Breast epithelium (tissue), 3 donors: Measurements from ENCODE around the gene GALNT2.

Experiments
- POLR2A ChIP-seq: fragments of 450-650 bp; IDR thresholded peaks from one replicate; pipeline ENCODE4 v1.6.1; 2016; ENCODE audit warnings: antibody characterized with exemption, mild to moderate bottlenecking, moderate library complexity
- POLR2AphosphoS5 ChIP-seq, 3 donors: sonication (generic); formaldehyde crosslinking; IDR thresholded peaks; one replicate each; pipeline ENCODE4 v1.6.1; 2017; ENCODE audit warnings: antibody characterized with exemption in 3 of 3
- TF ChIP-seq, protein P1 (sequence below), 3 donors: fragments of 450-650 bp; IDR thresholded peaks; one replicate each; pipeline ENCODE4 v1.5.1; 2016 to 2017; ENCODE audit warnings: antibody characterized with exemption in 3 of 3, mild to moderate bottlenecking in 3 of 3, moderate library complexity in 3 of 3

DNA sequence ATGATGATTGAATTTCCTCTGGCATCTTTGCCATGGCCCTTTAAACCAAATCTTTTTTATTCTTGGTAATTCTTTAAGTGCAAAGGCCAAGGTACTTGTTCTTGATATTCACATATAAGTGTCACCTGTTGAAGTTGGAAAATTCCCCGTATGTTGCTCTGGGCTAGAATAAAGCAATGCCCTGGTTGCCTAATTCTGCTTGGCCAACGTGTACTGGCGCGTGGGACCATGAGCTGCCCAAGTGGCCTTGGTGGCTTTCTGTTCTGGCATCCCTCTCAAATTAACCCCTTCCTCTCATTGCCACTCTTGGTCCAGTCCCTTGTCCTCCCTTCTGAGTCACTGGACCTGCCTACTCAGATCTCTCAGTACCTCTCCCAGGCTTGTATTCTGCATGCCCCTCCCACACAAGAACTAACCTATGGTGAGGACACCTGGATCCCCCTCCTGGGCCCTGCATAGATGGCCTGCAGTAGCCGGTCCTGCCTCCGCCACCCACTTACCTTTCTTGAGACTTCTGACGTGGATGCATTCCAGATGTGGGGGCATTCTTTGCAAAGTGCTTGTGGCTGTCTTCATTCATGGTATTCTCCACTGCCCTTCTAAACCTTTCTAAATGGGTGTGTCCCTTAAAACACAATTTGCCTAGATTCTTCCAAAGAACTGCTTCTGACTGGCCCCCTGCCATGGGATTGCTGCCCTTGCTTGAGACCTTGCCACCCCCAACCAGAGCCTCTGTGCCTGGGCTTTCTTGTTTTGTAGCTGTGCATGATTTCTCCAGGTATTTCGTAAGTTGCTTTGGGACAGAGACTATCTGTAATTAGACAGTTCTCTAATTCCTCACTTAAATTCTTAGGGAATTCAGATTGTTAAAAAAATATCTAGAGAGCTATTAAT lies 152.4 kb downstream of the GALNT2 start:
- TF ChIP-seq POLR2A (no peak), POLR2AphosphoS5 (IDR thresholded peaks at IDR 0.05) (no peak)
- TF ChIP-seq, protein P1, sequence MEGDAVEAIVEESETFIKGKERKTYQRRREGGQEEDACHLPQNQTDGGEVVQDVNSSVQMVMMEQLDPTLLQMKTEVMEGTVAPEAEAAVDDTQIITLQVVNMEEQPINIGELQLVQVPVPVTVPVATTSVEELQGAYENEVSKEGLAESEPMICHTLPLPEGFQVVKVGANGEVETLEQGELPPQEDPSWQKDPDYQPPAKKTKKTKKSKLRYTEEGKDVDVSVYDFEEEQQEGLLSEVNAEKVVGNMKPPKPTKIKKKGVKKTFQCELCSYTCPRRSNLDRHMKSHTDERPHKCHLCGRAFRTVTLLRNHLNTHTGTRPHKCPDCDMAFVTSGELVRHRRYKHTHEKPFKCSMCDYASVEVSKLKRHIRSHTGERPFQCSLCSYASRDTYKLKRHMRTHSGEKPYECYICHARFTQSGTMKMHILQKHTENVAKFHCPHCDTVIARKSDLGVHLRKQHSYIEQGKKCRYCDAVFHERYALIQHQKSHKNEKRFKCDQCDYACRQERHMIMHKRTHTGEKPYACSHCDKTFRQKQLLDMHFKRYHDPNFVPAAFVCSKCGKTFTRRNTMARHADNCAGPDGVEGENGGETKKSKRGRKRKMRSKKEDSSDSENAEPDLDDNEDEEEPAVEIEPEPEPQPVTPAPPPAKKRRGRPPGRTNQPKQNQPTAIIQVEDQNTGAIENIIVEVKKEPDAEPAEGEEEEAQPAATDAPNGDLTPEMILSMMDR (IDR thresholded peaks at IDR 0.05), result no peak
